NB4 (cell line): ENCODE data around the gene AP1M2.

Source experiments
- DNase-seq: peaks from one replicate; pipeline ENCODE4 v3.0.0; 2010; ENCODE audit warnings: low read depth
- H3K4me3 ChIP-seq: one replicate; pipeline ENCODE4 v1.5.1; 2011; ENCODE audit warnings: mild to moderate bottlenecking, low read depth, low read length, moderate library complexity
- CTCF ChIP-seq: IDR thresholded peaks from one replicate; pipeline ENCODE4 v1.5.1; 2012; ENCODE audit warnings: low read depth, low read length
- MAX ChIP-seq: IDR thresholded peaks from 2 replicates; pipeline ENCODE4 v1.6.1; 2011; ENCODE audit warnings: low read depth, low read length
- MYC ChIP-seq: IDR thresholded peaks from 2 replicates; pipeline ENCODE4 v1.6.1; 2011; ENCODE audit warnings: low read depth, low read length
- POLR2A ChIP-seq: IDR thresholded peaks from 2 replicates; pipeline ENCODE4 v1.6.1; 2011; ENCODE audit warnings: mild to moderate bottlenecking; ENCODE audit not compliant: insufficient read length; ENCODE audit errors: extremely low read depth

The AP1M2 gene

GRCh38 chr19:10617409-10618121 lies 30.5 kb upstream of the AP1M2 start:
- no peak for TF ChIP-seq MAX
- no peak for TF ChIP-seq MYC
- TF ChIP-seq CTCF, result no peak
- no peak for TF ChIP-seq POLR2A
- H3K4me3 ChIP-seq, result no peak overlapping the region
- no peak for DNase-seq

GRCh38 chr19:10615429-10616023 lies 28.4 kb upstream of the AP1M2 start:
- no peak for DNase-seq
- no peak overlapping the region for H3K4me3 ChIP-seq
- no peak for TF ChIP-seq CTCF
- no peak for TF ChIP-seq POLR2A
- no peak for TF ChIP-seq MAX
- no peak for TF ChIP-seq MYC

- no peak for TF ChIP-seq CTCF
- TF ChIP-seq MYC, result no peak
- no peak for TF ChIP-seq POLR2A
- TF ChIP-seq MAX, result no peak
- no peak for DNase-seq
- H3K4me3 ChIP-seq, result no peak overlapping the region
These were observed 25.5 kb upstream of the AP1M2 start for GRCh38 chr19:10612499-10613119.

- TF ChIP-seq CTCF (no peak), POLR2A (no peak), MAX (no peak), MYC (no peak)
- DNase-seq, result no peak
- no peak overlapping the region for H3K4me3 ChIP-seq
These were observed 24.8 kb upstream of the AP1M2 start for GRCh38 chr19:10611907-10612306.

GRCh38 chr19:10604460-10604980 lies 17.4 kb upstream of the AP1M2 start:
- DNase-seq, result peak; percentile 40
- H3K4me3 ChIP-seq, result no peak overlapping the region
- TF ChIP-seq POLR2A (no peak), MYC (peak; percentile 68; the same call in 1 of the 2 replicates), CTCF (no peak), MAX (no peak)
